GM12874 (cell line): Measurements from ENCODE around the gene STK32C.
A peak's percentile ranks its signal among the peaks of the same experiment; 100 is the strongest.

Experiments
- CTCF ChIP-seq: IDR thresholded peaks from 2 replicates; pipeline ENCODE4 v1.5.1; 2011; ENCODE audit warnings: low read depth, mild to moderate bottlenecking, control low read depth, low read length, moderate library complexity; ENCODE audit not compliant: insufficient read depth

The STK32C gene

GRCh38 chr10:132352462-132353308, 44.9 kb upstream of the STK32C start:
- peak; percentile 90 for TF ChIP-seq CTCF

- TF ChIP-seq CTCF = no peak
These were observed 43.9 kb upstream of the STK32C start for GRCh38 chr10:132351611-132352010.

- no peak for TF ChIP-seq CTCF
These were observed 43.2 kb upstream of the STK32C start for GRCh38 chr10:132350946-132351345.

GRCh38 chr10:132350391-132350790, 42.6 kb upstream of the STK32C start:
- TF ChIP-seq CTCF = no peak

- no peak for TF ChIP-seq CTCF
These were observed 42.0 kb upstream of the STK32C start for GRCh38 chr10:132349766-132350165.

- no peak for TF ChIP-seq CTCF
These were observed 40.1 kb upstream of the STK32C start for GRCh38 chr10:132347931-132348267.

- TF ChIP-seq CTCF = no peak
These were observed 39.6 kb upstream of the STK32C start for GRCh38 chr10:132347211-132347930.
